CD4-positive, alpha-beta T cell (primary cell): Measurements from ENCODE around the gene L3MBTL1. TPM values are rescaled to one million over a fixed set of nuclear protein-coding genes. Genes with fewer than 3 reads are reported as not detected.

Experiments
- ATAC-seq: fragments of 200-7000 bp; cut with Tn5 transposase; one replicate; pipeline ENCODE4 v1.10.0; 2022; ENCODE audit warnings: mild to moderate bottlenecking; ENCODE audit not compliant: poor library complexity
- CTCF ChIA-PET: fragments of 350-600 bp; sonication (Branson Sonifier 250); formaldehyde crosslinking; loops from one replicate; lab custom pipeline; 2021; ENCODE audit warnings: antibody characterized with exemption, inconsistent platforms; lab: Charles Lee
- POLR2A ChIA-PET: fragments of 350-600 bp; sonication (Branson Sonifier 250); formaldehyde crosslinking; loops from one replicate; lab custom pipeline; 2021; ENCODE audit warnings: antibody characterized with exemption, inconsistent platforms; lab: Charles Lee
- DNase-seq, 14 experiments: peaks; one replicate each; pipeline ENCODE4 v3.0.0-alpha.2; 2013 to 2020; ENCODE audit warnings: mixed read lengths in 2 of 14
- H3K27ac ChIP-seq, 2 donors: one replicate each; pipeline versions ENCODE4 v1.5.1 to v1.7.0; 2013; ENCODE audit warnings: low read length in 2 of 2, low read depth in 1 of 2, mild to moderate bottlenecking in 1 of 2
- H3K27me3 ChIP-seq, 2 experiments: 1 replicate in 1 of 2; 2 replicates in 1 of 2; pipeline versions ENCODE4 v1.6.1 to v1.7.0; 2013; ENCODE audit warnings: low read length in 2 of 2, control low read depth in 1 of 2, mild to moderate bottlenecking in 1 of 2, moderate library complexity in 1 of 2; ENCODE audit not compliant: insufficient read depth in 2 of 2, control insufficient read depth in 1 of 2
- H3K36me3 ChIP-seq: one replicate; pipeline ENCODE4 v1.6.1; 2013; ENCODE audit warnings: low read length, control low read depth; ENCODE audit not compliant: insufficient read depth
- H3K4me1 ChIP-seq: one replicate; pipeline ENCODE4 v1.6.1; 2013; ENCODE audit warnings: low read length, control low read depth; ENCODE audit not compliant: insufficient read depth
- H3K4me3 ChIP-seq: one replicate; pipeline ENCODE4 v1.5.1; 2013; ENCODE audit warnings: mild to moderate bottlenecking, low read length, moderate library complexity
- H3K9me3 ChIP-seq, 2 experiments: 1 replicate in 1 of 2; 2 replicates in 1 of 2; pipeline versions ENCODE4 v1.6.1 to v1.7.0; 2013; ENCODE audit warnings: low read length in 2 of 2, mild to moderate bottlenecking in 2 of 2, control low read depth in 1 of 2, moderate library complexity in 1 of 2; ENCODE audit not compliant: control insufficient read depth in 1 of 2, insufficient read depth in 1 of 2
- H3K27ac Mint-ChIP-seq: one replicate; pipeline ENCODE4 v1.8.0; 2020; ENCODE audit warnings: mixed read lengths
- H3K27me3 Mint-ChIP-seq: one replicate; pipeline ENCODE4 v1.8.0; 2021; ENCODE audit warnings: mixed read lengths
- H3K36me3 Mint-ChIP-seq: one replicate; pipeline ENCODE4 v1.8.0; 2021; ENCODE audit warnings: low read depth, mixed read lengths
- H3K4me1 Mint-ChIP-seq: one replicate; pipeline ENCODE4 v1.8.0; 2021; ENCODE audit warnings: low read depth, mixed read lengths
- H3K4me3 Mint-ChIP-seq: one replicate; pipeline ENCODE4 v1.8.0; 2020; ENCODE audit warnings: mild to moderate bottlenecking, mixed read lengths
- H3K9me3 Mint-ChIP-seq: one replicate; pipeline ENCODE4 v1.8.0; 2020; ENCODE audit warnings: mixed read lengths
- intact Hi-C, 2 experiments: fragments of 100-400 bp; cut with DNase I in 1 of 2; cut with micrococcal nuclease in 1 of 2; formaldehyde crosslinking; loops; one replicate each; pipeline versions ENCODE4 v1.15.1 to v1.9.0; 2023 to 2025; cut with DNase I, micrococcal nuclease
- total RNA-seq, 174 experiments: library from RNA in 2 of 174; stranded (reverse) in 2 of 174; gene quantifications; one replicate each; pipeline ENCODE4 v1.2.3 and lab custom pipeline; 2021 to 2026
- TF ChIP-seq, protein P1 (sequence below): fragments of 200-600 bp; IDR thresholded peaks from one replicate; pipeline ENCODE4 v1.8.0; 2022; ENCODE audit warnings: antibody characterized with exemption, mild to moderate bottlenecking

The L3MBTL1 gene
- total RNA-seq, 2 experiments from 2014 or later, result 10.2 to 10.5 TPM

DNA sequence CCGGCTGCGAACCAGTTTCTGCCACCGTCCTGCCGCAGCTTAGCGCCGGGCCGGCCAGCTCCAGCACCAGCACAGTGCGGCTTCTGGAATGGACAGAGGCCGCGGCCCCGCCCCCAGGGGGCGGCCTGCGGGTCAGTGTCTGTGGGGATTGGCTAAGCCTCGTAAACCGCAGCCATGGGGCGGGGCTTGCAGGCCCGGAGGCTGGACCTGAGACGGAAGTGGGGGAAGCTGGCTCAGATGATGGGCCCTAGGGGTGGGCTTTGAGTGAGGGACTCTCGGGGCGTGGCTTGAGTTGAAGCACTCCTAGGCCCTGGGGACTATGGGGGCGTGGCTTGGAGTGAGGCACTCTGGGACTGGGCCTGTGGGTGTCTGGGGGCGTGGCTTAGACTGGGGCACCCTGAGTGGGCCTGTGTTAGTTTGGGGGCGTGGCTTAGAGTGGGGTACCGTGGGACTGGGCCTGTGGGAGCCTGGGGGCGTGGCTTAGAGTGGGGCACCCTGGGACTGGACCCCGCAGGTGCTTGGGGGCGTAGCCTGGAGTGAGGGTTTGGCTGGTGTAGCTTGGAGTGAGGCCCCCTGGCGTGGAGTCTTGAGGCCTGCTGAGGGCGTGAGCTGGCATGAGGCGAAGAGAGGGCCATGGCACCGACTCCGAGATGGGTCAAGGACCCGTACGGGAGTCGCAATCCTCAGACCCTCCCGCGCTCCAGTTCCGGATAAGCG is 6.6 kb downstream of the L3MBTL1 start:
- ATAC-seq, result peak; percentile 92
- H3K9me3 ChIP-seq, result peaks cover 0 to 5% of the 10 kb centered on the region in 2 experiments
- peaks cover 16% of the 10 kb centered on the region for H3K4me1 ChIP-seq
- ChIA-PET CTCF (interaction anchor here (1.4 to 1.6 kb wide), 2 partner anchors 24 to 69 kb away, joined by 3 to 5 read pairs; no protein-coding TSS in a partner anchor), POLR2A (interaction anchor here (2.2 to 2.5 kb wide), 2 partner anchors 57 to 77 kb away, joined by 8 to 26 read pairs; partner anchors contain the start of genes IFT52 and SRSF6)
- Mint-ChIP-seq H3K27ac (peak overlapping the region; percentile 80), H3K36me3 (peaks cover 6% of the 10 kb centered on the region), H3K4me3 (peak overlapping the region; percentile 91), H3K4me1 (peaks cover 26% of the 10 kb centered on the region), H3K9me3 (no peaks in the 10 kb centered on the region), H3K27me3 (peaks cover 6% of the 10 kb centered on the region)
- TF ChIP-seq, protein P1, sequence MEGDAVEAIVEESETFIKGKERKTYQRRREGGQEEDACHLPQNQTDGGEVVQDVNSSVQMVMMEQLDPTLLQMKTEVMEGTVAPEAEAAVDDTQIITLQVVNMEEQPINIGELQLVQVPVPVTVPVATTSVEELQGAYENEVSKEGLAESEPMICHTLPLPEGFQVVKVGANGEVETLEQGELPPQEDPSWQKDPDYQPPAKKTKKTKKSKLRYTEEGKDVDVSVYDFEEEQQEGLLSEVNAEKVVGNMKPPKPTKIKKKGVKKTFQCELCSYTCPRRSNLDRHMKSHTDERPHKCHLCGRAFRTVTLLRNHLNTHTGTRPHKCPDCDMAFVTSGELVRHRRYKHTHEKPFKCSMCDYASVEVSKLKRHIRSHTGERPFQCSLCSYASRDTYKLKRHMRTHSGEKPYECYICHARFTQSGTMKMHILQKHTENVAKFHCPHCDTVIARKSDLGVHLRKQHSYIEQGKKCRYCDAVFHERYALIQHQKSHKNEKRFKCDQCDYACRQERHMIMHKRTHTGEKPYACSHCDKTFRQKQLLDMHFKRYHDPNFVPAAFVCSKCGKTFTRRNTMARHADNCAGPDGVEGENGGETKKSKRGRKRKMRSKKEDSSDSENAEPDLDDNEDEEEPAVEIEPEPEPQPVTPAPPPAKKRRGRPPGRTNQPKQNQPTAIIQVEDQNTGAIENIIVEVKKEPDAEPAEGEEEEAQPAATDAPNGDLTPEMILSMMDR, result no peak
- intact Hi-C loops, result loop anchor here (2.0 to 5.0 kb wide), 3 partner anchors 57 to 77 kb away; partner anchors contain the start of genes SRSF6 (in 2 of the 2) and IFT52 (in 1 of the 2)
- H3K27me3 ChIP-seq, result peaks cover 0 to 5% of the 10 kb centered on the region in 2 experiments
- H3K4me3 ChIP-seq, result peak overlapping the region; percentile 65
- peak; percentile 77 to 98 (median 86) for DNase-seq
- peak overlapping the region in 1 of 2 donors; percentile 29 for H3K27ac ChIP-seq
- H3K36me3 ChIP-seq, result no peaks in the 10 kb centered on the region

DNA sequence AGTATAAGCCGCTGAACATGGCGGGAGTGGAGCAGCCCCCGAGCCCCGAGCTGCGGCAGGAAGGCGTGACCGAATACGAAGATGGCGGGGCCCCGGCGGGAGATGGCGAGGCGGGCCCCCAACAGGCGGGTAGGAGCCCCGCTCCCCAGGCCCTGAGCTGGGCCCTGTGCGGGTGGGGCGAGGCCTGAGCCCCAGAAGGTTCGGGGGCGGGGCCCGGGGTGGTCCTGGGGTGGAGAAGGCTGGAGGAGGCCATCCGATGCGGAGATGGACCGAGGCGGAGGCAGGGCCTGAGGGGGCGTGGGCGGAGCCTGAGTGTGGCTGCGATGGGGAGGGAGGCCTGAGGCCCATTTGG is 7.1 kb downstream of the L3MBTL1 start:
- ATAC-seq (peak; percentile 28), DNase-seq (no peak)
- CTCF ChIA-PET, result interaction anchor here (1.4 to 1.6 kb wide), 2 partner anchors 24 to 69 kb away, joined by 3 to 5 read pairs; no protein-coding TSS in a partner anchor
- peaks cover 0 to 5% of the 10 kb centered on the region in 2 experiments for H3K9me3 ChIP-seq
- TF ChIP-seq, protein P1, result no peak
- Mint-ChIP-seq H3K36me3 (peaks cover 6% of the 10 kb centered on the region), H3K4me3 (peak overlapping the region; percentile 91), H3K27me3 (peaks cover under 1% of the 10 kb centered on the region), H3K27ac (peak overlapping the region; percentile 80), H3K9me3 (no peaks in the 10 kb centered on the region), H3K4me1 (peaks cover 25% of the 10 kb centered on the region)
- H3K4me3 ChIP-seq, result peak overlapping the region; percentile 65
- peaks cover 16% of the 10 kb centered on the region for H3K4me1 ChIP-seq
- H3K27ac ChIP-seq, result peak overlapping the region in 1 of 2 donors; percentile 29
- H3K36me3 ChIP-seq, result no peaks in the 10 kb centered on the region
- POLR2A ChIA-PET, result interaction anchor here (2.2 to 2.5 kb wide), 2 partner anchors 57 to 76 kb away, joined by 8 to 26 read pairs; partner anchors contain the start of genes IFT52 and SRSF6
- H3K27me3 ChIP-seq, result no peaks in the 10 kb centered on the region
- intact Hi-C loops, result loop anchor here (2.0 to 5.0 kb wide), 2 partner anchors 57 to 76 kb away; partner anchors contain the start of genes IFT52 (in 1 of the 2) and SRSF6 (in 1 of the 2)

DNA sequence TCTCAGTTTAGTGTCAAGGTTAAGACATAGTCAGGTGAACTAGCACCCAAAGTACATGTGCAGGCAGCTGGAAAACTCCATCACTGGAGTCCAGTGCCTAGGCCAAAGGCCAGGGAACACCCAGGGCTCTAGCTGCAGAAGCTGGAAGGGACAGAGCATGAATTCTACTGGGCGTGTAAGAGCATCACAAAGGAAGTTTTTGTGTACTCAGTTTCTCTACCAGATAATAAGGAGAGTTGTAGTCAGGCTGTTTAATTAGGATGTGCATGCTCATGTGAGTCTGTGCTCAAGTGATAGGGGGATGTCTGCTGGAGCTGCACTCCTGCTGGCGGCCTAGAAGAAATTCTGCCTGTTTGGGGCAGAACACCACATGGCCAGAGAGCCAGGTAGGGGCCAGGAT is 8.1 kb downstream of the L3MBTL1 start:
- intact Hi-C loops, result loop anchor here in 1 of 2 experiments (2.0 kb wide), 1 partner anchor 75 kb away; the partner anchor contains the start of gene IFT52
- ATAC-seq (no peak), DNase-seq (no peak)
- no peaks in the 10 kb centered on the region for H3K27me3 Mint-ChIP-seq
- CTCF ChIA-PET, result interaction anchor here (1.4 kb wide), 1 partner anchor 23 kb away, joined by 5 read pairs; no protein-coding TSS in a partner anchor
- no peaks in the 10 kb centered on the region for H3K27me3 ChIP-seq
- H3K9me3 Mint-ChIP-seq, result no peaks in the 10 kb centered on the region
- peaks cover 6% of the 10 kb centered on the region for H3K36me3 Mint-ChIP-seq
- no peak overlapping the region for H3K27ac ChIP-seq
- no peak overlapping the region for H3K27ac Mint-ChIP-seq
- peaks cover 16% of the 10 kb centered on the region for H3K4me1 ChIP-seq
- no peaks in the 10 kb centered on the region for H3K36me3 ChIP-seq
- peak overlapping the region; percentile 65 for H3K4me3 ChIP-seq
- peaks cover 0 to 5% of the 10 kb centered on the region in 2 experiments for H3K9me3 ChIP-seq
- peaks cover 25% of the 10 kb centered on the region for H3K4me1 Mint-ChIP-seq
- peak overlapping the region; percentile 91 for H3K4me3 Mint-ChIP-seq
- POLR2A ChIA-PET, result interaction anchor here (2.2 to 2.5 kb wide), 2 partner anchors 58 to 75 kb away, joined by 8 to 26 read pairs; partner anchors contain the start of genes IFT52 and SRSF6
- TF ChIP-seq, protein P1, result no peak
